ENCODE data around the gene IFIT1.

DNA sequence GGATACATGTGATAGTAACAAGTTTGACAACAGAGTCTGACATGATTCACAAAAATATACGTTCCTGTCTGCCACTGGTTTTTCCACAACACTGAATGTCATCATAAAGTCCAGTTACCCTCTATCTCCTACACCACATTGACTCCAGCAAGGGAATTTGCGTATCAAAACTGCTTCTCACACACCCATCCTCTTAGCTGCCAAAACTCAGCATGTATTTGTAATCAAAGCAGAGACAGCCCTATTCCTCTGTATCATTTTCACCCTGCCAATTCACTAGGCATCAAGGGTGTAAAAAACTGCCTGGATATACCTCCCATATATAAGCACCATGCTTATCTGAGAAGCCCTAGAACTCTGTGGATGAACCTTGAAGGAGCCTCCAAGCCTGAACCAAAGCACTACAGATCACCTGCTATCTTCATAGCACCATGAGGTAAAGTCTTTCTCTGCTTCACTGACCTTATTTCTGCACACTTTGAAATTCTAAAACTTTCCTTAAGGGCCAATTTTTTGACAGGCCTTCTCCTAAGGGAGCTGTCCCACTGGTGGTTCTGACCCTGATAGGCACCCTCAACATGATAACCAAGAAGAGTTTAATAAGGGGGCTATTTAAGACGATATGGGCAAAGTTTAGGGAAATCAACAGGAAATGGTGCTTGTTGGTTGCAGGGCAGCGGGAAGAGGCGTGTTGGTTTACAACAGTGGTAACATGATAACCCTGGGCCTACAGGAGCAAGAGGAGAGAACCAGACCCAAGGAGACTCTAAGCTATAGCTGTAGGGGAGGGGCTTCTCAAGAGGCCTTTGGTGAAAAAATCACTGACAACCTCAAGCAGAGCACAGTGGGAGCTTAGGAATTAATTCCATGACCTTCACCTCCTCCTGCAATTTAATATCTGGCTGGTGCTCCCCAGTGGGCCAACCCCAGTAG, 14.5 kb upstream of the IFIT1 start, which contains the start of gene IFIT1B:
- TF ChIP-seq, protein P1, sequence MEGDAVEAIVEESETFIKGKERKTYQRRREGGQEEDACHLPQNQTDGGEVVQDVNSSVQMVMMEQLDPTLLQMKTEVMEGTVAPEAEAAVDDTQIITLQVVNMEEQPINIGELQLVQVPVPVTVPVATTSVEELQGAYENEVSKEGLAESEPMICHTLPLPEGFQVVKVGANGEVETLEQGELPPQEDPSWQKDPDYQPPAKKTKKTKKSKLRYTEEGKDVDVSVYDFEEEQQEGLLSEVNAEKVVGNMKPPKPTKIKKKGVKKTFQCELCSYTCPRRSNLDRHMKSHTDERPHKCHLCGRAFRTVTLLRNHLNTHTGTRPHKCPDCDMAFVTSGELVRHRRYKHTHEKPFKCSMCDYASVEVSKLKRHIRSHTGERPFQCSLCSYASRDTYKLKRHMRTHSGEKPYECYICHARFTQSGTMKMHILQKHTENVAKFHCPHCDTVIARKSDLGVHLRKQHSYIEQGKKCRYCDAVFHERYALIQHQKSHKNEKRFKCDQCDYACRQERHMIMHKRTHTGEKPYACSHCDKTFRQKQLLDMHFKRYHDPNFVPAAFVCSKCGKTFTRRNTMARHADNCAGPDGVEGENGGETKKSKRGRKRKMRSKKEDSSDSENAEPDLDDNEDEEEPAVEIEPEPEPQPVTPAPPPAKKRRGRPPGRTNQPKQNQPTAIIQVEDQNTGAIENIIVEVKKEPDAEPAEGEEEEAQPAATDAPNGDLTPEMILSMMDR (IDR thresholded peaks at IDR 0.05; ENCODE audit: low read length): no peak
- TF ChIP-seq EZH2 (IDR thresholded peaks at IDR 0.05; ENCODE audit: borderline replicate concordance, low read length): no peak
